IPS DF 4.7 (cell line): Measurements from ENCODE around the gene SH3D21.

ENCODE experiments used
- DNase-seq: peaks from one replicate; pipeline ENCODE4 v3.0.0-alpha.2; 2013; ENCODE audit warnings: low spot score; ENCODE audit errors: extremely low read depth

Gene SH3D21

DNA sequence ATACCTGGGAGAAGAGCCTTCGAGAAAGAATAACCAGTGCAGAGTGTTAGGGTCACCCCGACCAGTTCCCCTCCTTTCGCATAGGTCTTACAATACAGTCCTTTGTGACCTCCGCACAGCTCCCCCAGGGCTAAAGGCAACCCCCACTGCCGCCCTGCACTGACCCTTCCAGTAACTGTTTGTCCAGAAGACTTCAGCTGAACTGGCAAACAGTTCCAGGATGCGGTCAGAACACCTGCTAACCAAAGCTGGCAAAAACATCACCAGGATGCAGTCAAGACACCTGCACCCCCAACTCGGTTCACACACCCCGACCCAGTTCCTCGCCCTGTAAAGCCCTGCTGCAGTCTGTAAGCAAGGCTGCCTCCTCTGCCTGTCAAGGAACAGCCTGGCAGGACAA, 23.6 kb downstream of the SH3D21 start:
- no peak for DNase-seq

DNA sequence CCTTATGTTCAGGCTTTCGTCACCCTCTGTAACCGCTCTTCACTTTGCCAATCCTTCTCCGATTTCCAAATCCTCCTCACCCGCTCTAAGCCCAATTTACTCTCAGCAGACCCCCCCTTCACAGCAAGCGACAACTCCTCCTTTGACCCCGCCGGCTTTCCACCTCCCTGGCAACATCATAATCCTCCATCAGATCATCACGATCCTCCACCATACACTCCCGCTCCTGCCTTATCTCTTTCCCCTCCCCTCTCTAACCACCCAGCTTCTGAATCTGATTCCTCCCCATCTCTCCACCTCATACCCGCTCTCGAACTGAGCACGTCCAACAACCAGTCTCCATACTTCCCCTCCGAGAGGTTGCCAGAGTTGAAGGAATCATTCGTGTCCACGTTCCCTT, 24.8 kb downstream of the SH3D21 start:
- DNase-seq: no peak

DNA sequence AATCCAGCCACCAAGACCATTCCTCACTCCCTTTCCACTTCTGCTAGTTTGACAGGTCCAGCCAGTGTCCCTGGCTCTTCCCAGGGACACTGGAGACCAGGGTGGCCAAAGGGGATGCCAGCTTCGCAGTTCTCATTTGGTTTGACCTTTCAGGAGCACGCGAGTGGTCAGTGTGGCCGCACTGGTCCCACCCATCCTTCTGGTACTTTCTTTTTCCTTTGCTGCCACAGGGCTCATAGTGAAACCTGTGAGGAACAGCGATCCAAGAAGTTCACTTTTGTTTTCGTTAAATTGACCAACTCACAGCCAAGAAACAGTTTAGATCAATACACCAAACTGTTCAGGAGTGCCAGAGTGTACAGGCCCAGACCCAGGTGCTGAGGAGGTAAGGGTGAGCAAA, 31.7 kb downstream of the SH3D21 start:
- DNase-seq: no peak

DNA sequence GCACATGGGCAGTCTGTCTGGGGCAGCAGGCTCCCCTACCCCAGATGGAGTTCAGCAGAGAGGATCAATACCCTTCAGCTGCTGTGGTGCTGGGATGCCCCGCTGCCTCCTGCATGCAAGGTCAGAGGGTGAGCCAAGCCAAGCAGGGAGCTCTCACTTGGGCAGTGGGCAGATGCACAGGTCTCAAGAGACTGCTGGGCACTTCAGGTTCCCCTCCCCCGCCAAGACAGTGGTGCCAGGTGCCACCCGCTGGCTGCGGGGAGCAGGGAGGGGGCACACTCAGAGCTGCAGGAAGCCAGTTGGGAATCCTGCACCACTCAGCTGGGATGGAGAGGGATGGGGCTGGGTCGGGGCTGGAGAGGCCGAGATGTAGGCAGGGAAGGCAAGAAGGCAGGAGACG, 33.0 kb downstream of the SH3D21 start:
- DNase-seq: no peak

DNA sequence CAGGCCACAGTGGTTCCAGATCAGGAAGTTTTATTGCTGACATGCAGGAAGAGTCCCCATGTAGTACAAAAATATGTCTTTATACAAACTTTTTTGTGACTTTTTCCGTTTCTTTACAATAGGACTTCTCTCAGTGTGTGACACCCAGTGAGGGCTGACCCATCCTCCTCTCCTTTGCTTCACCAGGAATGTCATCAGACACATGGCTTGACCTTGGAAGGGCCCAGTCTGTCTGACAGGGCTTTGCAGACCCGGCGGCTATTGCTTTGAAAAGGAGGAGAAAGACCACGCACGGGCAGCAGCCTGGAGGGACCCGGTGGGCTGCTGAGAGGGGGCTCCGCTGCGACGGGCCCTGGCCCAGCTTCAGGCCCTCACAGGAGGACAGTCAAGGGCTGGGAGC, 33.4 kb downstream of the SH3D21 start:
- no peak for DNase-seq

DNA sequence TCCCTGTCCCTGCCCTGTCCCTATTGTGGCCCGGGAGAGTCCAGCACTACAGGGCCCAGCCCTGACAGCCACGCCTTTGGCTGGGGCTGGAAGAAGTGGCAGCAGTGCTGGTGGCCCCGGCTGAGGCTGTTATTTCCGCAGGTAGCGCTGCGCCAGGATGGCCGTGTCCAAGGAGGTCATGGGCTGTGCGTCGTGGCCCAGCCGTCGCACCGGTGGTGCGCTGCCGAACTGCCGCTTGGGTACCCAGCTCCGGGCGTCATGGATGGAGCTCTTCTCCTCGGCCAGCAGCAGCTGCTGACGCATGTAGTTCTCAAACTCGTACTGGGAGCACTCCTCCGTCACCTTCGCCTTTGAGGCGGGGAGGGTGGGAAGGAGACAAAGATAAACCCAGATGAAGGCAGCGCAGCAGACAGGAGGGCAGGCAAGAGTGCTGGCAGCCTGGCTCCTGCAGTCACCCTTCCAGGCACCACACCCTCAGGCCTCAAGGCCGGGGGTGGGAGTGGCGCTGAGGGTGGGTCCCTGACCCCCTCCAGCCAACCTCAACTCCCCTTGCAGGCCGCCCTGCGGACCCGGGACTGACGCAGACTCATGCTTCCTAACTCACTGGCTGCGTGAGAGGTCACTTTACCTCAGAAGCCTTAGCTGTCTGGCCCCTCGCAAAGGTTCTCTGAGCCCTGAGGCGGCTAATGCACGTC, 35.6 kb downstream of the SH3D21 start:
- DNase-seq: no peak

DNA sequence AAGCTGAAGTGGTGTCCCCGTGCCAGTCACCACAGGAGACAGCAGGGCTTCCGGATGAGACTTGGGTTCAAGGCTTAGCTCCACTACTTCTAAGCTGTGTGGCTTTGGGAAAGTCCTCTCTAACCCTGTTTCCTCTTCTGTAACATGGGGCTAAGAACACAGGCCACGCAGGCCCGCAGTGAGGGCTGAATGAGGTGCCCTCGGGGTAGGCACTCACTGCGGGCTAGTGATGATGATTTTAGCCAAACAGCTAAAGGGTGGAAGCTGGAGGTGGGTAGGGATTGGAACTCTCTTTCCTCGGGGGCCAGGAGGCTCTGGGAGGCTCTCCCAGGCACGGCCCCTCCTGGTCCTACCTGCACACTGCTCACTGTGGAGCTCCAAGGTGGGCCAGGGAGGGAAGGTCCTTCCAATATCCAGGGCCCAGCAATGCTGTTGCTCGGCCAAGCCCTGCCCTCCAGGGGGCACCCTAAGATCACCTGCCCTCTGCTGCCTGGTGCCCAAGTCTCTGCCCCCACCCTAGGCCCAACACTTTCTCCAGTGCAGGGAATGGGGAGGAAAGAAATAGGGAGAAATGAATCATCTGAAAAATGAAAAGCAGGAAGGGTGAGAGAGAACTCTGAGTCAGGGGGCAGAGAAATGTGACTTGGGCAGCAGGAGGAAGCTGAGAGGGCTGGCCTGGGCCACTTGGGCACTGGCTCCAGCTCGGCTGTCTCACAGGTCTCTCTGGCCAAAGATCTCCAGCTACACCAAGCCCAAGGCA, 36.4 kb downstream of the SH3D21 start:
- no peak for DNase-seq

DNA sequence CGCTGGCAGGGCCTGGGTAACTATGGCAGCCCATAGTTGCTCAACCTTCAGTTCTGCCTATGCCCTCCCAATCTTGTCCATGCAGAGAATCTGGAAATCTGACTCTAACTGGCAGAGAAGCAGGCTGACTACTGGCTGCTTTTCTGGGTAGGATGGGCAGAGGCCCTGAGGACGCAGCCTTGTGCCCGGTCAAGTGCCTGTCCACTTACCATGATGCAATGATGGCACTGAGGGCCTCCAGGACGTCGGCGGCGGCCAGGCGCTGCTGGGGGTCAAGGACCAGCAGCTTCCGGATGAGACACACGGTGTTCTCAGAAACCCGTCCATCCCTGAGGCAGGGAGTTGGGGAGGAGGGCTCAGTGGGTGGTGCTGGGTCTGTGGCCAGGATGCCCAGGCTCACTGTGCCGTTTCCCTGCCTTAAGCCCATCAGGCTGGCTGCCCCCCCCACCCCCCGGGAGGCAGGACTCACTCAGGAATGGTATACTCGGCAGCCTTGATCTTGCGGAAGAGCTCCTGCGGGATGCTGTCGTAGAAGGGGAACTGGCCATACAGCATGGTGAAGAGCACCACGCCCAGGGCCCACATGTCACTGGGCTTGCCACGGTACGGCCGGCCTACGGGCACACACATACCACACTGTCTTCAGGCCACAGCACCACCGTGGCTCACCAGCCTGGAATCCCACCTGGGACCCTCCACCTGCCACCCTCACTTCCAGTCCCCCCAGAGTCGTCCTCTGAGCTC, 37.7 kb downstream of the SH3D21 start:
- no peak for DNase-seq

DNA sequence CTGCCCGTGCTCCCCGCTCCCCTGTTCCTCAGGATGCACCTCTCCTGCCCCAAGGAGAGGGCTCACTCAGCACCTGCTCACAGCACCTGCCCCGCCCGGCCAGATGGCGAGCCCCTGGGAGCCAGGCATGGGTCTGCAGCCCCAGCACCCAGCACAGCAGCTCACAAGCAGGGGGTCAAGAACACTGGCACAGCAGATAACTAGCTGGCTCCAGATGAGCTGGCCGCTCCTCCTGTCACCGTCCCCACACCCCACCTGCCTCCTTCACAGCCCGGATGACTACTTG, 38.2 kb downstream of the SH3D21 start:
- no peak for DNase-seq

DNA sequence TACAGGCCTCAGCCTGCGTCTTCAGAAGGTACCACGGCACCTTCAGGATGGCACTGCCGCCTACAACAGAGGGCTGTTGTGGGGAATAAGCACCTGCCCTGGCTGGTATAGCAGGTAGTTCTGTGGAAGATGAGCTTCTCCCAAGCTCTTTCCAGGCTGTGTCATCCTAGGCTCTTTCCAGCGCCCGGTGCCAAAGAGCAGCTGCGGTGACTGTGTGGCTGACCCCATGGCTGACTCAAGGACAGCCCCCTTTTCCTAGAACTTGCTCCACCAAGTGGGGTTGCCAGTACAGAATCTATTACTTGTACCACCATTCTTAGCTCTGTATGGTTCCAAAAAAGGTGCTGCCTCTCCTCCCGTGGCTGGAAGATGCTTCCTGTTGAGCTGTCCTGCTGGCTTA, 39.2 kb downstream of the SH3D21 start:
- DNase-seq: no peak

DNA sequence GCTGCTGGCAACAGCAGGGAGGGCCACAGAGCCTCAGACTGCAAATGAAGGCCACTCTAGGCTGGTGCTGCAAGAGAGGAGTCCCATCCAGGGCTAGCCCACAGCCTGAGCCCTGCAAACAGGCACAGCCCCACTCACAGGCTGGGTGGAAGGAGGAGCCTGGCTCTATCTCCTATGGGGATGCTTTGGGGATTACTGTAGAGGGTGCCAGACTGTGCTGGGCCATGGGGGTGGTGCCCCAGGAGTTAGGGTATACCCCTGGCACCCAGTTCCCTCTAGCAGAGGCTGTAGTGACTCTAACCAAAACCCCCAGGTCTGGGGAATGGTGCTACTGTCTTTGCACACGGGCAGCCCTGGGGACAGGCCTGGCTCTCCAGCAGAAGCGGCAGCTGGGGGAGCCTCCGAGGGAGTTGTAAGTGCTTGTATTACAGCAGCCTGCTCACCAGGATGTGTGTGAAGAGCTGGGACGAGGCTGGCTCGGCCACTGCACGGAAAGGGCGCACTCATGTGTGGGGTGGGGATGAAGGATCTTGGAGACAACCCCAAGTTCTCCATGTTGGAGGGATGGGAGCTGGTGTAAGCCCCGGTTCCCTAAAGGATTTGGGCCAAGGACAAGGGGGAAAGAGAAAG, 40.7 kb downstream of the SH3D21 start:
- DNase-seq: no peak

DNA sequence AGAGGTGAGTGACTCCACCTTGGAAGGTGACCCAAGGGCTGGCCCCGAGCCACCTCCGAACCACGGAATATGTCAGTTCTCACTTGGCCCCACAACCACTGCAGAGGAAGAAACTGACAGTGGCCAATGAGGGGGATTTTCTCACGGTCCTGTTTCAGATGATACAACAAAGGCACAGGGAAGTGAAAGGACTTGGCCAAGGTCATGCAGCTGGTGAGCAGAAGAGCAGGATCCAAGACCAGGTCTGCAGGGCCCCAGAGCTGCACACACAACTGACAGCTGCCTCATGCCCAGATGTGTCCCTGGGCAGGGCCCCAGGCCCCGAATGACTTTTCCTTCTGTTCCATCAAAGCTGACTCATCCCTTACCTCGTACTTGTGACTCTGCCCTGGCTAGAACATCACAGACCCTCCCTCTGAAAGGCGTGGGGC, 43.1 kb downstream of the SH3D21 start:
- no peak for DNase-seq

DNA sequence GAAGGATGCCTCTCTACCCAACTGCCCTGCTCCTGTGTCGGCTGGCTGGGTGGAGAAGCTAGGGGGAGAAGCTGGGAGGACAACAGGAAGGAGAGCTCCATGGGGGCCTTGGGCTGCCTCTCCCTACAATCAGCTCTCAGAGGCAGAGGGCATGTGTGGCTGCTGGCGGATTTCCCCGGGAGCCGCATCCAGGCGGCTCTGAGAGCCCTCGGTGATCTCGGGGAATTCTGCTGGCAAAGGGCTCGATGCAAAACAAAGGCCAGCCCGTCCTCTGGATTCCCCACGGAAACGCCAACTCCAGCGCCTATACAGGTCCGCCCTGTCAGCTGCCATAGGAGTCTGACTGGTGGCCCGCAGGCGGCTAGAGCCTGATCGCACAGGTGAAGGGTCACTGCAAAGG, 43.7 kb downstream of the SH3D21 start:
- DNase-seq: no peak

DNA sequence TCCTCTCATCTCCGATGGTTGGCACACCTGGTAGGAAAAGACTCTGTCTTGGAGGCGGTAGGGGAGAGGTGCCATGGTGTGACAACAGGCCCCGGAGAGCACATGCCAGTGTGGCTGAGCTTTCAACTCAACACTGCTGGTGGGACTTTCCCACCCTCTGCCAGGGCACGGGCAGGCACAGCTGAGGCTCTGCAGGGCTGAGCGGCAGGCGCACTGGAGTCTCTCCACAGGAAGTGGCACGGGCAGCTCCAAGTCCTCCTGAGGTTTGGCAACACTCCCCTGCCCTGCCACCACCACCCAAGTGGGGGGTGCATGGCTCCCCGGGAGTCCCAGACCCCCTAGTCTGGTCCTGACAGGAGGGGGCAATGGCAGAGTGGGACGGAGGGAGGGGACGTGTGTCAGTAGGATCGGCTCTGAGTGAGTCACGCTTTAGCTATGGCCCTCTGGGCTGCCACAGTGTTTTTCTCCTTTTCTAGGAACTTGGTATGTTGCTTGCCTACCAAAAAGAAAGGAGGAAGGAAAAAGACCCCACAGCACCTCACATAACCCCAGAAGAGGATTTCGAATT, 44.6 kb downstream of the SH3D21 start:
- DNase-seq: no peak

DNA sequence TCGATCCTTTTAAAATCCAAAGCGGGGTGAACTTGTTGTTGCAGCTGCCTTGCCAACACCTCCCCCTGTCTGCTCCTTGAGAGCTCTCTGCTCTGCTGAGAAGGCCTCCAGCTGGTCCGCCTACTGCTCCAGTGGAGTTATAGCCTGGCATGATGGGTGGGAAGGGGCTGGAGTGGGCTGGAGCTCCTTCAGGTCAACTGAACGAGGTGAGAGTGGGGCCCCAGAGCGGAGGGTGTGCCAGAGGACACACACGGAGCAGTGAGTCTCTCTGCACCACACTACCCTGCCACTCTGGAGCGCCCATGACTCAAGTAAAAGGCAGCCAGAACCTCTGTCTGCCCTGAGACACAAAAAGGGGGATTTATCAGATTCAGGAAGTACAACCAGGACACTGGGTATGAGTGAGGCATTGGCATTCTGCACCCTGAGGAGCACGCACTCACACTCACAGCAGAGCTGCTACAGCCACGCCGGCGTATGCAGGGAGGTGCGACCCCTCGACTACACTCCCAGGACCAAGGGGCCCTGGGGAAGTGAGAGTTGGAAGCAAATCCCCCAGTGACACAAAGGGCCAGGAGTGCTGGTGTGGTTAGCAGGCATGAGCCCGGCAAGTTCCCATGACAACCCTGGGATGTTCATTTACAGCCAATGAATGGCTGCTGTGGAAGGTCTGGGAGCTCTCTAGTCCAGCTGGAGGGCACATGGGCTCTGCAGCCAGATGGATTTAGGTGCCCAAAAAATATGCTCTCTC, 45.2 kb downstream of the SH3D21 start:
- DNase-seq: no peak

DNA sequence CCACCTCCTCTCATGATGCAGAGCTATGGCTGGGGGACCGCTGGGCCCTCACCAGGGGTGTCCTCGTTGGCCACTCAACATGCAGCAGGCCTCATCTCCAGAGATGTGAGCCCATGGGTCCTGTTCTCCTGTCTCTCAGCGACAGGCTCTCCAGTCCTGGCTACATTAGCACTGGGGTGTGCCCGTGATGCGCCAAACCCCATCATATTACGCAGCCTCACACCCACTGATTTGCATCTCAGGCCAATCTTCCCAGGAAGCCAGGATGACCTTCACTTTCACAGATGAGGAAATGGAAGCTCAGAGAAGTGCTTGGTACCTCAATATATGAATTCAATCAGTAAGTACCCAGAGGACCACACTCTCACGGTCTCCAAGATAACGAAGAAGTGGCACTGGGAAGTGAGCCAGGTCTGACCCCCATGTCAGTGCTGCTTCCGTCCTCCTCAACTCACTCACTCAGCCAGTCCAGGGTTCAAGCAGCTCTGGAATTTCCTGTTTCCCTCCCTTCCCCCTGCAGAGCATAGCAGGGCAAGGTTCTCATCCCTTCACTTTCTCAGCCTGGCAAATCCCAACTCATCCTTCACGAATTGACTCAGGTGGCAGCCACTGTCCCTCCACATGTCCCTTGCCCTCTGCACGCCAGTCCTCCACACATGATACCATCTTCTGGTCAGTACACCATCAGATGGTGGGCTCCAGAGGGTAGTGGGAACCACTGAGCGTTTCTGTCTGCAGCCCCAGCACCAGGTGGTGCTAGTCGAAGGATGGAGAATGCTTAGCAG, 46.1 kb downstream of the SH3D21 start:
- no peak for DNase-seq

DNA sequence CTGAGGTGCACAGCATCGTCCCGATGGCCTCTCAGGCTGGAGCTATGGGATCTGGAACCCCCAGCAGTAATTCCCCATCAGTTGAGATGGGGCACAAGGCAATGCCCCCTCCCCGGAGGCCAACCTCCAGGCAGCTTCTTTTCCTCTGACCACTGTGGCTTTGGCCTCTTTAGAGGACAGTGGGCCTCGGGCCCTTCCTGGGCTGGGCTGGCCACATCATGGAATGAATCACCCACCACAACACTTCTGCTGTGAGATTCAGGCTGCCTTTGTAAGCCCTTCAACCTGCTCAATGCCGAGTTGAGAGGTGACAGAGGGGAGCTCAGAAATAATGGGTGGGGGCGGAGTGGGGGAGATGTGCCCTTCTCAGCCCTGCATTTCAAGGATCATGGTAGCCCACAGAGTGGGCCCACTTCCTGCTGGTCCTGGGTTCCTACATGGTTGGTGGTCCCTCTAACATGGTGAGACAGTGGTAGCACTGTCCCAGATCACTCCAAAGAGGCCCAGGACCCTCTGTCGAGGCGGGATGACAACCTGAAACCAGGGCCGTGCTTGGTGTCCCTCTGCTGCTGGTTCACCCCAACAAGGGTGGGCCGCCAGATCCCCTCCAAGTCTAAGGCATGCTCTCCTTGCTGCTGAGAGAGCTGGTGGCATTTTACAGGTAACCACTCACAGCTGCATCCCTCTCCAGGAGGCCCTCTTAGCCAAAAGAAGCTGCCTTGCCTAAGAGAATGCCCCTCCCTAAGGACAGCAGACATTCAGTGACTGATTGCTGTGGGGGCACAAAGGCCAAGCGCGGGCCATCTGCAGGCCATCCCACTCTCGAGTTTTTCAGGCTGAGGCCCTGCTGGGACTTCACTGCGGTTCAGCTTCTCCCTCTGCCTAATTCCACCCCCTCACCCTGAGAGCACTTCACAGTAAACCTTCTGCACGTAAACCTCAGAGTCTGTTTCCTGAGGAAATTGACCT, 47.0 kb downstream of the SH3D21 start:
- DNase-seq: no peak

DNA sequence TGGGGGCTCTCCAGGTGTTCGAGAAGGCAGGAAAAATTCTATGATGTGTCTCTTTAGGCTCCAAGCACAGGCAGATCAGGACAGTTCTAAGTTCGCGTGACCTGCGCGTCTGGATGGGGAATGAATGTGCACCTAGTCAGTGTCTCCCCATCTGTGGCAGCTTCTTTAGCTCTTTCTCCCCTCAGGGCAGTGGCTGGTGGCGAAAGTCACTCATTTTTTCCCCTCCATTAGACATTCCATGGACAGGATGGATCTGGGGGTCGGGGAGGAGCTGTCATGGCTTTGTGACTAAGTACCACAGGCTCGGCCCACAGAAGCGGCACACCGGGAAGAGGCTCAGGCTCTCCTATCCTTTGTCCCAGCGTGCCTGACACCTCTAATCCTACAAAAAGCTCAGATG, 48.3 kb downstream of the SH3D21 start:
- DNase-seq: no peak

DNA sequence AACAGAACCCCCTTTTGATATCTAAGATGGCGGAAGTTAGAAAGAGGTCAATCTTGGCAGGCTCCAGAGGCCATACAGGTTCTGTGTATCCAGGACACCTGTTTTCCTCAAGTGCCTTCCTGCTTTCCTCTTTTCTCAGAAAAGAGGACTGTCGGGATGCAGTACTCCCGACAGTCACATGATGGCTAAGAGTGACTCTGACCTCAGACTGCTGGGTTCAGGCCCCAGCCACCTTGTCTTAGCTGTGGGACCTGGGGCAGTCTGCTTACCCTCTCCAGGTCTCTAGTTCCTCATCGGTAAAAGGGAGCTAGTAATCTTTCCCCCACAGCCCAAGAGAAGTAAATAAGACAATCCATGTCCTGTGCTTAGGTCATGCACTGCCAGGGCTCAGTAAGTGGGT, 49.6 kb downstream of the SH3D21 start:
- no peak for DNase-seq
